ENCODE data around the gene AP1G2. TPM values are rescaled to one million over a fixed set of nuclear protein-coding genes. Genes with fewer than 3 reads are reported as not detected.

AP1G2 gene
- polyA plus RNA-seq, 1 of the 3 experiments (the other 2 are of a cell fraction) = 88.3 TPM

DNA sequence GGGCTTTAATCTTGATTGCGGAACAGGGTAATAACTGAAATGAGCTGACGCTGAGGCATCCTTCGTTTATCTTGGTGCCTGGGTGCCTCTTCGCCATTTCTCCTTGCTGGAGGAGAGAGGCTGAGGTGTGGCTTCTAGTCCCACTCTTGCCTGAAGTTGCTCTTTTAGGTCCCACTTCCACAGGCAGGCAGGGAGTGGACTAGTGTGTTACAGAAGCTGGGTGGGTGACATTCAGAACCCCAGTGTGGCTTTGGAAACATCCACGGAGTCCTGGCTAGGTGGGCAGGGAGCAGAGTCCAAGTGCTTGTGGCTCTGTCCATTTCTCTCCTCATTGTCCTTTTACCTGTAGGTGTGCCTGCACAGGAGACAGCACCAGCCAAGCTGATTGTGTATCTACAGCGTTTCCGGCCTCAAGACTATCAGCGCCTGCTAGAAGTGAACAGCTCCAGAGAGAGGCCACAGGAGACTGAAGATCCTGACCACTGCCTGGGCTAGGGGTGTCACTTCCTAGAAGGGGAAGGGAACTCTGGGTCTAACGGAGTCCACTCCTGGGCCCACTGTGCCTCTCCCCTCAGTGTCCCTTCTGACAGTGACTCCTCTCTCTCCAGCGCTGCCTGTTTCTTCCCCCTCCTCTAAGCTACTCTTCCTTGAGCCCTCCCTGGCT, 9.1 kb downstream of the AP1G2 start:
- no peak overlapping the region for H2AFZ ChIP-seq (ENCODE audit: low read depth)
- POLR2A ChIA-PET = interaction anchor here (0.5 to 1.1 kb wide), 3 partner anchors 10 to 84 kb away, joined by 3 to 4 read pairs (median 4); no protein-coding TSS in a partner anchor

More for the DNA sequence above, 9.1 kb downstream of the AP1G2 start:
- peaks cover 14% of the 10 kb centered on the region; the same call in 1 of the 2 replicates for H3K79me2 ChIP-seq (ENCODE audit: insufficient read depth)
- H3K27ac ChIP-seq (ENCODE audit: low read depth in 2 of 2, low read length in 1 of 2) = no peak overlapping the region
- WGBS (ENCODE audit: low lambda C conversion rate) = 93% methylated on average over 6 of the region's 10 CpGs
- DNase-seq = no peak
- no peak for TF ChIP-seq SIN3A (IDR thresholded peaks at IDR 0.05; ENCODE audit: borderline replicate concordance, low read depth, low read length)
- TF ChIP-seq FOXJ3 (CRISPR knock-in tag; IDR thresholded peaks at IDR 0.05) = no peak
- TF ChIP-seq TAF1 (IDR thresholded peaks at IDR 0.05; ENCODE audit: borderline replicate concordance, low read depth, low read length) = no peak
- TF ChIP-seq EZH2phosphoT487 (IDR thresholded peaks at IDR 0.05; ENCODE audit: borderline replicate concordance, low read depth) = no peak
- TF ChIP-seq, protein P1, sequence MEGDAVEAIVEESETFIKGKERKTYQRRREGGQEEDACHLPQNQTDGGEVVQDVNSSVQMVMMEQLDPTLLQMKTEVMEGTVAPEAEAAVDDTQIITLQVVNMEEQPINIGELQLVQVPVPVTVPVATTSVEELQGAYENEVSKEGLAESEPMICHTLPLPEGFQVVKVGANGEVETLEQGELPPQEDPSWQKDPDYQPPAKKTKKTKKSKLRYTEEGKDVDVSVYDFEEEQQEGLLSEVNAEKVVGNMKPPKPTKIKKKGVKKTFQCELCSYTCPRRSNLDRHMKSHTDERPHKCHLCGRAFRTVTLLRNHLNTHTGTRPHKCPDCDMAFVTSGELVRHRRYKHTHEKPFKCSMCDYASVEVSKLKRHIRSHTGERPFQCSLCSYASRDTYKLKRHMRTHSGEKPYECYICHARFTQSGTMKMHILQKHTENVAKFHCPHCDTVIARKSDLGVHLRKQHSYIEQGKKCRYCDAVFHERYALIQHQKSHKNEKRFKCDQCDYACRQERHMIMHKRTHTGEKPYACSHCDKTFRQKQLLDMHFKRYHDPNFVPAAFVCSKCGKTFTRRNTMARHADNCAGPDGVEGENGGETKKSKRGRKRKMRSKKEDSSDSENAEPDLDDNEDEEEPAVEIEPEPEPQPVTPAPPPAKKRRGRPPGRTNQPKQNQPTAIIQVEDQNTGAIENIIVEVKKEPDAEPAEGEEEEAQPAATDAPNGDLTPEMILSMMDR (IDR thresholded peaks at IDR 0.05) = no peak
- TF ChIP-seq SMC3 (IDR thresholded peaks at IDR 0.05; ENCODE audit: low read depth, low read length) = no peak
- no peak for TF ChIP-seq GABPA (IDR thresholded peaks at IDR 0.05; ENCODE audit: low read depth)
- TF ChIP-seq RFX5 (IDR thresholded peaks at IDR 0.05; ENCODE audit: low read length) = no peak
- TF ChIP-seq, protein P2, sequence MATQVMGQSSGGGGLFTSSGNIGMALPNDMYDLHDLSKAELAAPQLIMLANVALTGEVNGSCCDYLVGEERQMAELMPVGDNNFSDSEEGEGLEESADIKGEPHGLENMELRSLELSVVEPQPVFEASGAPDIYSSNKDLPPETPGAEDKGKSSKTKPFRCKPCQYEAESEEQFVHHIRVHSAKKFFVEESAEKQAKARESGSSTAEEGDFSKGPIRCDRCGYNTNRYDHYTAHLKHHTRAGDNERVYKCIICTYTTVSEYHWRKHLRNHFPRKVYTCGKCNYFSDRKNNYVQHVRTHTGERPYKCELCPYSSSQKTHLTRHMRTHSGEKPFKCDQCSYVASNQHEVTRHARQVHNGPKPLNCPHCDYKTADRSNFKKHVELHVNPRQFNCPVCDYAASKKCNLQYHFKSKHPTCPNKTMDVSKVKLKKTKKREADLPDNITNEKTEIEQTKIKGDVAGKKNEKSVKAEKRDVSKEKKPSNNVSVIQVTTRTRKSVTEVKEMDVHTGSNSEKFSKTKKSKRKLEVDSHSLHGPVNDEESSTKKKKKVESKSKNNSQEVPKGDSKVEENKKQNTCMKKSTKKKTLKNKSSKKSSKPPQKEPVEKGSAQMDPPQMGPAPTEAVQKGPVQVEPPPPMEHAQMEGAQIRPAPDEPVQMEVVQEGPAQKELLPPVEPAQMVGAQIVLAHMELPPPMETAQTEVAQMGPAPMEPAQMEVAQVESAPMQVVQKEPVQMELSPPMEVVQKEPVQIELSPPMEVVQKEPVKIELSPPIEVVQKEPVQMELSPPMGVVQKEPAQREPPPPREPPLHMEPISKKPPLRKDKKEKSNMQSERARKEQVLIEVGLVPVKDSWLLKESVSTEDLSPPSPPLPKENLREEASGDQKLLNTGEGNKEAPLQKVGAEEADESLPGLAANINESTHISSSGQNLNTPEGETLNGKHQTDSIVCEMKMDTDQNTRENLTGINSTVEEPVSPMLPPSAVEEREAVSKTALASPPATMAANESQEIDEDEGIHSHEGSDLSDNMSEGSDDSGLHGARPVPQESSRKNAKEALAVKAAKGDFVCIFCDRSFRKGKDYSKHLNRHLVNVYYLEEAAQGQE (IDR thresholded peaks at IDR 0.05; ENCODE audit: low read depth, low read length) = no peak
- TF ChIP-seq TCF12 (IDR thresholded peaks at IDR 0.05) = no peak
- TF ChIP-seq, protein P3, sequence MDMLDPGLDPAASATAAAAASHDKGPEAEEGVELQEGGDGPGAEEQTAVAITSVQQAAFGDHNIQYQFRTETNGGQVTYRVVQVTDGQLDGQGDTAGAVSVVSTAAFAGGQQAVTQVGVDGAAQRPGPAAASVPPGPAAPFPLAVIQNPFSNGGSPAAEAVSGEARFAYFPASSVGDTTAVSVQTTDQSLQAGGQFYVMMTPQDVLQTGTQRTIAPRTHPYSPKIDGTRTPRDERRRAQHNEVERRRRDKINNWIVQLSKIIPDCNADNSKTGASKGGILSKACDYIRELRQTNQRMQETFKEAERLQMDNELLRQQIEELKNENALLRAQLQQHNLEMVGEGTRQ (IDR thresholded peaks at IDR 0.05; ENCODE audit: borderline replicate concordance, low read depth, low read length) = no peak
- no peak for TF ChIP-seq YY1 (IDR thresholded peaks at IDR 0.05; ENCODE audit: low read depth)
- TF ChIP-seq FOXM1 (IDR thresholded peaks at IDR 0.05; ENCODE audit: low read depth) = no peak
- TF ChIP-seq, protein P4, sequence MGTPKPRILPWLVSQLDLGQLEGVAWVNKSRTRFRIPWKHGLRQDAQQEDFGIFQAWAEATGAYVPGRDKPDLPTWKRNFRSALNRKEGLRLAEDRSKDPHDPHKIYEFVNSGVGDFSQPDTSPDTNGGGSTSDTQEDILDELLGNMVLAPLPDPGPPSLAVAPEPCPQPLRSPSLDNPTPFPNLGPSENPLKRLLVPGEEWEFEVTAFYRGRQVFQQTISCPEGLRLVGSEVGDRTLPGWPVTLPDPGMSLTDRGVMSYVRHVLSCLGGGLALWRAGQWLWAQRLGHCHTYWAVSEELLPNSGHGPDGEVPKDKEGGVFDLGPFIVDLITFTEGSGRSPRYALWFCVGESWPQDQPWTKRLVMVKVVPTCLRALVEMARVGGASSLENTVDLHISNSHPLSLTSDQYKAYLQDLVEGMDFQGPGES (IDR thresholded peaks at IDR 0.05; ENCODE audit: low read depth, low read length) = no peak
- no peak for TF ChIP-seq ELF1 (IDR thresholded peaks at IDR 0.05)
- peaks cover 17 to 41% of the 10 kb centered on the region in 2 experiments for H3K36me3 ChIP-seq (replicated peaks in 1 of 2; ENCODE audit: control insufficient read depth in 1 of 2, insufficient read depth in 2 of 2, low read length in 1 of 2)
- peaks cover 5 to 13% of the 10 kb centered on the region in 2 experiments; a peak in 1 of 4 replicates for H3K4me1 ChIP-seq (ENCODE audit: control insufficient read depth in 1 of 2, insufficient read depth in 2 of 2, low read depth in 1 of 2, low read length in 1 of 2)
- H3K9me3 ChIP-seq = no peaks in the 10 kb centered on the region
- H3K27me3 ChIP-seq (ENCODE audit: insufficient read depth) = no peaks in the 10 kb centered on the region
- H3K4me3 ChIP-seq (ENCODE audit: low read depth in 2 of 2, low read length in 1 of 2) = no peak overlapping the region
- peak overlapping the region; percentile 93; the same call in 1 of the 2 replicates for H3K4me2 ChIP-seq
- H3F3A ChIP-seq (replicated peaks; ENCODE audit: insufficient read depth) = peaks cover 4% of the 10 kb centered on the region
- H4K20me1 ChIP-seq (ENCODE audit: insufficient read depth) = no peaks in the 10 kb centered on the region
- CTCF ChIA-PET = interaction anchor here (0.6 to 19.5 kb wide), 18 partner anchors 7 to 272 kb away, joined by 3 to 785 read pairs (median 9); partner anchors contain the start of genes AP1G2, HOMEZ, JPH4 and NGDN
- H3K9ac ChIP-seq = no peak overlapping the region
- no peaks in the 10 kb centered on the region for H3K9me2 ChIP-seq
